Esophagus squamous epithelium (tissue), 4 donors: ENCODE results near the gene INPP5F.

Experiments used
- CTCF ChIP-seq, 6 experiments: fragments of 450-650 bp in 4 of 6; fragments of 200-600 bp in 2 of 6; sonication (generic) in 2 of 6; IDR thresholded peaks; one replicate each; pipeline ENCODE4 v1.5.1; 2016 to 2019; ENCODE audit warnings: antibody characterized with exemption in 6 of 6, mild to moderate bottlenecking in 4 of 6, moderate library complexity in 4 of 6
- POLR2A ChIP-seq, 4 donors: fragments of 450-650 bp; IDR thresholded peaks; one replicate each; pipeline ENCODE4 v1.6.1; 2017; ENCODE audit warnings: antibody characterized with exemption in 4 of 4, mild to moderate bottlenecking in 4 of 4, moderate library complexity in 3 of 4

GRCh38 chr10:119780879-119781480, 55.1 kb downstream of the INPP5F start:
- TF ChIP-seq CTCF (IDR thresholded peaks at IDR 0.05) (no peak), POLR2A (IDR thresholded peaks at IDR 0.05) (no peak)
